Testis (tissue), 3 donors: ENCODE results near the gene MEIKIN. TPM values are rescaled to one million over a fixed set of nuclear protein-coding genes. Genes with fewer than 3 reads are reported as not detected.

Experiments
- DNase-seq: peaks from one replicate; pipeline ENCODE4 v3.0.0-alpha.2; 2019
- H3K27ac ChIP-seq, 2 donors: fragments of 200-600 bp; sonication (generic); one replicate each; pipeline ENCODE4 v1.5.1; 2019
- H3K27me3 ChIP-seq: fragments of 200-600 bp; sonication (generic); one replicate; pipeline ENCODE4 v1.5.1; 2019
- H3K36me3 ChIP-seq: fragments of 200-600 bp; sonication (generic); one replicate; pipeline ENCODE4 v1.5.1; 2017; ENCODE audit warnings: low read depth; ENCODE audit errors: missing control alignments
- H3K4me1 ChIP-seq: fragments of 200-600 bp; sonication (generic); one replicate; pipeline ENCODE4 v1.5.1; 2019
- H3K4me3 ChIP-seq, 2 donors: fragments of 200-600 bp; sonication (generic); one replicate each; pipeline ENCODE4 v1.5.1; 2017 to 2019
- H3K9me3 ChIP-seq: fragments of 200-600 bp; sonication (generic); one replicate; pipeline ENCODE4 v1.5.1; 2017
- CTCF ChIP-seq, 3 experiments: fragments of 450-650 bp in 2 of 3; fragments of 200-600 bp in 1 of 3; sonication (generic) in 1 of 3; IDR thresholded peaks; one replicate each; pipeline ENCODE4 v1.5.1; 2016 to 2019; ENCODE audit warnings: antibody characterized with exemption in 3 of 3, mild to moderate bottlenecking in 2 of 3, moderate library complexity in 1 of 3
- POLR2A ChIP-seq: fragments of 450-650 bp; IDR thresholded peaks from one replicate; pipeline ENCODE4 v1.6.1; 2017; ENCODE audit warnings: antibody characterized with exemption, mild to moderate bottlenecking, moderate library complexity
- WGBS, 2 donors: methylation state at CpG; one replicate each; pipeline ENCODE4 v1.1.5; 2018; 5-methylcytosine and 5-hydroxymethylcytosine counted together
- intact Hi-C: fragments of 100-400 bp; cut with DNase I; formaldehyde crosslinking; loops from one replicate; pipeline ENCODE4 v1.15.1; 2023; ENCODE audit warnings: low total_unique reads
- polyA plus RNA-seq: library from polyadenylated mRNA; stranded (reverse); fragments of 350-450 nt; fragmentation: Illumina TruSeq; extraction: RNeasy Lipid Tissue Mini Kit (QIAGEN cat#74804); gene quantifications from one replicate; pipeline ENCODE4 v1.2.3, GENCODE V29; 2014; ENCODE audit warnings: low read depth, low replicate concordance; ENCODE audit not compliant: insufficient read depth
- total RNA-seq, 2 donors: library from RNA; depleted of rRNA; stranded (reverse); fragments of >200 nt; gene quantifications; one replicate each; pipeline ENCODE4 v1.2.3, GENCODE V29; 2016

Gene MEIKIN
- total and polyA plus RNA-seq, 3 donors from 2014 or later, result 13.6 to 27.0 (median 15.1) TPM

GRCh38 chr5:131792896-131793295 lies 152.6 kb downstream of the MEIKIN start:
- Histone ChIP-seq H3K9me3 (no peaks in the 10 kb centered on the region), H3K27me3 (no peaks in the 10 kb centered on the region), H3K36me3 (no peaks in the 10 kb centered on the region), H3K4me1 (peaks cover 14% of the 10 kb centered on the region), H3K27ac (no peak overlapping the region), H3K4me3 (no peak overlapping the region)
- 93 to 97% methylated on average over 2 of the region's 2 CpGs for WGBS, 2 donors
- intact Hi-C loops, result loop anchor here (10.0 kb wide), 1 partner anchor 158 kb away; the partner anchor contains the start of gene RAPGEF6
- TF ChIP-seq CTCF (IDR thresholded peaks at IDR 0.05), result no peak
- TF ChIP-seq POLR2A, result no peak
- no peak for DNase-seq

- no peak for TF ChIP-seq POLR2A
- no peak for TF ChIP-seq CTCF (IDR thresholded peaks at IDR 0.05)
- H3K27me3 ChIP-seq, result no peaks in the 10 kb centered on the region
- peaks cover 14% of the 10 kb centered on the region for H3K4me1 ChIP-seq
- H3K36me3 ChIP-seq, result no peaks in the 10 kb centered on the region
- WGBS, 2 donors, result 90 to 94% methylated on average over 6 of the region's 6 CpGs
- H3K4me3 ChIP-seq, result no peak overlapping the region
- DNase-seq, result no peak
- H3K9me3 ChIP-seq, result no peaks in the 10 kb centered on the region
- H3K27ac ChIP-seq, result no peak overlapping the region
- intact Hi-C loops, result loop anchor here (10.0 kb wide), 1 partner anchor 157 kb away; the partner anchor contains the start of gene RAPGEF6
Observed at GRCh38 chr5:131791866-131792265, 153.6 kb downstream of the MEIKIN start.

GRCh38 chr5:131790550-131790949 lies 154.9 kb downstream of the MEIKIN start:
- DNase-seq, result no peak
- 77 to 92% methylated on average over 2 of the region's 2 CpGs for WGBS, 2 donors
- intact Hi-C loops, result loop anchor here (10.0 kb wide), 1 partner anchor 156 kb away; the partner anchor contains the start of gene RAPGEF6
- no peaks in the 10 kb centered on the region for H3K36me3 ChIP-seq
- no peak overlapping the region for H3K4me3 ChIP-seq
- H3K9me3 ChIP-seq, result no peaks in the 10 kb centered on the region
- no peaks in the 10 kb centered on the region for H3K27me3 ChIP-seq
- TF ChIP-seq CTCF (IDR thresholded peaks at IDR 0.05), result no peak
- no peak for TF ChIP-seq POLR2A
- peaks cover 14% of the 10 kb centered on the region for H3K4me1 ChIP-seq
- no peak overlapping the region for H3K27ac ChIP-seq

GRCh38 chr5:131789765-131790164 lies 155.7 kb downstream of the MEIKIN start:
- no peak for DNase-seq
- WGBS, 2 donors, result 83 to 88% methylated on average over 3 of the region's 3 CpGs
- Histone ChIP-seq H3K27ac (no peak overlapping the region), H3K27me3 (no peaks in the 10 kb centered on the region), H3K4me3 (no peak overlapping the region), H3K4me1 (peaks cover 6% of the 10 kb centered on the region), H3K36me3 (no peaks in the 10 kb centered on the region), H3K9me3 (no peaks in the 10 kb centered on the region)
- intact Hi-C loops, result loop anchor here (10.0 kb wide), 1 partner anchor 155 kb away; the partner anchor contains the start of gene RAPGEF6
- TF ChIP-seq POLR2A, result no peak
- TF ChIP-seq CTCF (IDR thresholded peaks at IDR 0.05), result no peak

- Histone ChIP-seq H3K27me3 (no peaks in the 10 kb centered on the region), H3K27ac (no peak overlapping the region), H3K9me3 (no peaks in the 10 kb centered on the region), H3K36me3 (no peaks in the 10 kb centered on the region), H3K4me1 (no peaks in the 10 kb centered on the region), H3K4me3 (no peak overlapping the region)
- WGBS, 2 donors, result 86 to 87% methylated on average over 4 of the region's 4 CpGs
- TF ChIP-seq CTCF (IDR thresholded peaks at IDR 0.05) (no peak), POLR2A (no peak)
- intact Hi-C loops, result no loop called here
- no peak for DNase-seq
Observed at GRCh38 chr5:131787736-131788135, 157.7 kb downstream of the MEIKIN start.
